ENCODE measurements around the gene MLPH. TPM values are rescaled to one million over a fixed set of nuclear protein-coding genes. Genes with fewer than 3 reads are reported as not detected.

MLPH gene
- total and polyA plus RNA-seq, 2 of the 13 experiments (the other 11 are each of a cell fraction or from before 2014, with no cell fraction given) = 0.12 TPM; not detected in 1

DNA sequence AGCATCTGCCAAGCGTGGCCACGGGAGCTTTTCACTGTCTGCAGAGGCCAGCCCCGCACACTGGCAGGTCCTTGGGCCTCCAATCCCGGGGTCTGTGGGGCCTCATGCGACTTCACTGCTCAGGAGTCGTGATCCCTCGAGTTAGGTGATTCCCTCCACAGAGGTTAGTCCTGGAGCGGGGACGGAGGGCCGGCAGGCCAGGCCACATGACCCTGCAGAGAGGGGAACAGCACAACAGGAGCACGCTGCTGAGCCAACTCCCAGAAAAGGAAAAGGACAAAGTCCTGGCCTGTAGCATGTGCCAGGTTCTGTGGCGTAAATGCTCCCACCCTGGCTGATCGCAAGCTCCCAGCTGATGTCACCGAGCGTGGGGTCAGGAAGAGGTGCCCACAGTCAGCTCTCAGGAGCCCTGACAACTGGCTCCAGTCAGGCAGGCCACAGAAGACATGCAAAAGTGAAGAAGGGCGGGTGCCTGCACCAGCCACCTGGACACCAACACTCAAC lies 64.1 kb downstream of the MLPH start (continued):
- TF ChIP-seq IRF1 (CRISPR knock-in tag; IDR thresholded peaks at IDR 0.05; ENCODE audit: low read depth) = no peak
- TF ChIP-seq, protein P1, sequence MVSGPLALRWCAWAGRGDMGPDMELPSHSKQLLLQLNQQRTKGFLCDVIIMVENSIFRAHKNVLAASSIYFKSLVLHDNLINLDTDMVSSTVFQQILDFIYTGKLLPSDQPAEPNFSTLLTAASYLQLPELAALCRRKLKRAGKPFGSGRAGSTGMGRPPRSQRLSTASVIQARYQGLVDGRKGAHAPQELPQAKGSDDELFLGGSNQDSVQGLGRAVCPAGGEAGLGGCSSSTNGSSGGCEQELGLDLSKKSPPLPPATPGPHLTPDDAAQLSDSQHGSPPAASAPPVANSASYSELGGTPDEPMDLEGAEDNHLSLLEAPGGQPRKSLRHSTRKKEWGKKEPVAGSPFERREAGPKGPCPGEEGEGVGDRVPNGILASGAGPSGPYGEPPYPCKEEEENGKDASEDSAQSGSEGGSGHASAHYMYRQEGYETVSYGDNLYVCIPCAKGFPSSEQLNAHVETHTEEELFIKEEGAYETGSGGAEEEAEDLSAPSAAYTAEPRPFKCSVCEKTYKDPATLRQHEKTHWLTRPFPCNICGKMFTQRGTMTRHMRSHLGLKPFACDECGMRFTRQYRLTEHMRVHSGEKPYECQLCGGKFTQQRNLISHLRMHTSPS (CRISPR knock-in tag; IDR thresholded peaks at IDR 0.05; ENCODE audit: low read depth) = 0 out of 2 replicates have a peak, but pooled peaks have one; percentile 51
- no peak for TF ChIP-seq HNRNPL (IDR thresholded peaks at IDR 0.05; ENCODE audit: low read depth, low read length)
- no peak for TF ChIP-seq JDP2 (CRISPR knock-in tag; IDR thresholded peaks at IDR 0.05; ENCODE audit: borderline replicate concordance)
- peak; percentile 55 for TF ChIP-seq TBX2 (CRISPR knock-in tag; IDR thresholded peaks at IDR 0.05; ENCODE audit: borderline replicate concordance)
- peak; percentile 83 for TF ChIP-seq SALL1 (CRISPR knock-in tag; IDR thresholded peaks at IDR 0.05)
- peak; percentile 43; the same call in 1 of the 2 replicates for TF ChIP-seq RNF2 (conservative IDR thresholded peaks at IDR 0.05; ENCODE audit: low read depth)
- no peak for TF ChIP-seq SMARCE1 (IDR thresholded peaks at IDR 0.05; ENCODE audit: borderline replicate concordance)
- TF ChIP-seq TAF15 (IDR thresholded peaks at IDR 0.05; ENCODE audit: low read depth, low read length, poor library complexity, severe bottlenecking) = no peak
- TF ChIP-seq SRY (CRISPR knock-in tag; IDR thresholded peaks at IDR 0.05) = no peak
- no peak for TF ChIP-seq KLF6 (CRISPR knock-in tag; IDR thresholded peaks at IDR 0.05)
- TF ChIP-seq MED13 (CRISPR knock-in tag; IDR thresholded peaks at IDR 0.05) = no peak
- no peak for TF ChIP-seq MYPOP (CRISPR knock-in tag; IDR thresholded peaks at IDR 0.05)
- TF ChIP-seq PHF20 (CRISPR knock-in tag; IDR thresholded peaks at IDR 0.05) = peak; percentile 55; the same call in 1 of the 2 replicates
- TF ChIP-seq ZNF687 (CRISPR knock-in tag; IDR thresholded peaks at IDR 0.05) = peak; percentile 94
- TF ChIP-seq SPEN (CRISPR knock-in tag; IDR thresholded peaks at IDR 0.05; ENCODE audit: low read depth) = peak; percentile 72; the same call in 1 of the 2 replicates
- no peak for TF ChIP-seq ZNF10 (CRISPR knock-in tag; IDR thresholded peaks at IDR 0.05; ENCODE audit: borderline replicate concordance, low read depth)
- TF ChIP-seq TRIM24 (CRISPR knock-in tag; IDR thresholded peaks at IDR 0.05) = no peak
- TF ChIP-seq KDM5A (IDR thresholded peaks at IDR 0.05; ENCODE audit: borderline replicate concordance, low read length) = no peak
- TF ChIP-seq MIXL1 (CRISPR knock-in tag; IDR thresholded peaks at IDR 0.05) = no peak
- no peak for TF ChIP-seq ZNF460 (CRISPR knock-in tag; IDR thresholded peaks at IDR 0.05; ENCODE audit: borderline replicate concordance)
- TF ChIP-seq XBP1 (CRISPR knock-in tag; IDR thresholded peaks at IDR 0.05) = no peak
- TF ChIP-seq ISX (CRISPR knock-in tag; conservative IDR thresholded peaks at IDR 0.05) = no peak
- no peak for TF ChIP-seq EP300 (IDR thresholded peaks at IDR 0.05; ENCODE audit: low read depth in 2 of 2, low read length in 2 of 2)
- TF ChIP-seq EP300 (CRISPR knock-in tag; IDR thresholded peaks at IDR 0.05; ENCODE audit: borderline replicate concordance) = no peak
